A549 (cell line): ENCODE measurements around the gene POMT1. TPM values are rescaled to one million over a fixed set of nuclear protein-coding genes. Genes with fewer than 3 reads are reported as not detected.

Source experiments
- ATAC-seq, 2 experiments: fragments of 200-7000 bp in 1 of 2; fragments of >200 bp in 1 of 2; cut with Nextera tagmentation in 1 of 2; cut with Tn5 transposase in 1 of 2; 3 replicates each; pipeline versions ENCODE4 v1.8.0 to v1.9.1; 2018 to 2020; ENCODE audit warnings: mild to moderate bottlenecking in 1 of 2, moderate library complexity in 1 of 2
- CTCF ChIA-PET: fragments of 300-600 bp; sonication (Branson Sonifier 250); formaldehyde crosslinking; extraction: SDS; loops from one replicate; lab custom pipeline; 2021; ENCODE audit warnings: antibody characterized with exemption, inconsistent platforms; lab: Yijun Ruan, JAX
- POLR2A ChIA-PET: fragments of 350-600 bp; formaldehyde crosslinking; extraction: SDS; loops from one replicate; lab custom pipeline; 2021; ENCODE audit warnings: antibody characterized with exemption, inconsistent platforms; lab: Yijun Ruan, JAX
- DNase-seq, 2 experiments: peaks; one replicate each; pipeline versions ENCODE4 v3.0.0 to v3.0.0-alpha.2; 2011 to 2016; ENCODE audit warnings: low read depth in 1 of 2, low spot score in 1 of 2
- FAIRE-seq: peaks from 2 replicates; lab custom pipeline; 2011; peaks lifted over from hg19 to GRCh38; lab: Jason Lieb, UNC
- H3K27ac ChIP-seq, 2 experiments: fragments of >200 bp; sonication (Bioruptor Twin); formaldehyde crosslinking; 3 replicates each; pipeline ENCODE4 v1.5.1; 2016 to 2017
- H3K4me1 ChIP-seq: fragments of >200 bp; sonication (Bioruptor Twin); formaldehyde crosslinking; 3 replicates; pipeline ENCODE4 v1.6.1; 2016
- H3K4me2 ChIP-seq: fragments of >200 bp; sonication (Bioruptor Twin); formaldehyde crosslinking; 3 replicates; pipeline ENCODE4 v1.6.1; 2016
- H3K4me3 ChIP-seq: fragments of >200 bp; sonication (Bioruptor Twin); formaldehyde crosslinking; 3 replicates; pipeline ENCODE4 v1.5.1; 2016
- H3K9me3 ChIP-seq: fragments of >200 bp; sonication (Bioruptor Twin); formaldehyde crosslinking; 3 replicates; pipeline ENCODE4 v1.6.1; 2016
- ATOH8 ChIP-seq: fragments of 250-450 bp; sonication (Bioruptor Pico); IDR thresholded peaks from 2 replicates; pipeline ENCODE4 v1.5.0; 2020; ENCODE audit warnings: low read depth, mild to moderate bottlenecking, moderate library complexity
- BCL3 ChIP-seq: fragments of >200 bp; sonication (Bioruptor Twin); formaldehyde crosslinking; IDR thresholded peaks from 3 replicates; pipeline ENCODE4 v1.6.1; 2016
- CEBPB ChIP-seq, 2 experiments: fragments of >200 bp in 1 of 2; sonication (Bioruptor Twin) in 1 of 2; formaldehyde crosslinking in 1 of 2; IDR thresholded peaks; 2 replicates each; pipeline ENCODE4 v1.6.1; 2012 to 2016
- CHD4 ChIP-seq: fragments of 200-600 bp; sonication (generic); IDR thresholded peaks from 2 replicates; pipeline ENCODE4 v1.6.1; 2016; ENCODE audit warnings: antibody characterized with exemption, mild to moderate bottlenecking, borderline replicate concordance
- EP300 ChIP-seq, 2 experiments: fragments of >200 bp; sonication (Bioruptor Twin); formaldehyde crosslinking; IDR thresholded peaks; 2 replicates in 1 of 2; 3 replicates in 1 of 2; pipeline ENCODE4 v1.6.1; 2016 to 2017
- FOSB ChIP-seq: fragments of 250-450 bp; sonication (Bioruptor Pico); IDR thresholded peaks from 2 replicates; pipeline ENCODE4 v1.5.0; 2020; ENCODE audit warnings: mild to moderate bottlenecking, moderate library complexity
- GATA3 ChIP-seq: IDR thresholded peaks from 2 replicates; pipeline ENCODE4 v1.6.1; 2012; ENCODE audit warnings: borderline replicate concordance
- HDAC2 ChIP-seq: fragments of 200-600 bp; sonication (generic); IDR thresholded peaks from 2 replicates; pipeline ENCODE4 v1.6.1; 2016
- HES2 ChIP-seq: fragments of >200 bp; sonication (Bioruptor Twin); formaldehyde crosslinking; IDR thresholded peaks from 2 replicates; pipeline ENCODE4 v1.6.1; 2016
- HEYL ChIP-seq: fragments of 250-450 bp; sonication (Bioruptor Pico); IDR thresholded peaks from 2 replicates; pipeline ENCODE4 v1.8.0; 2021; ENCODE audit warnings: mild to moderate bottlenecking, moderate library complexity
- HMGXB4 ChIP-seq: fragments of 250-450 bp; sonication (Bioruptor Pico); IDR thresholded peaks from 2 replicates; pipeline ENCODE4 v1.5.0; 2021; ENCODE audit warnings: mild to moderate bottlenecking, moderate library complexity, borderline replicate concordance
- HOXA7 ChIP-seq: fragments of 250-450 bp; sonication (Bioruptor Pico); IDR thresholded peaks from 2 replicates; pipeline ENCODE4 v1.5.0; 2020; ENCODE audit warnings: mild to moderate bottlenecking, moderate library complexity
- KDM5A ChIP-seq: fragments of 200-600 bp; sonication (generic); IDR thresholded peaks from 2 replicates; pipeline ENCODE4 v1.6.1; 2016; ENCODE audit warnings: antibody characterized with exemption, mild to moderate bottlenecking
- MAZ ChIP-seq: fragments of 150-350 bp; IDR thresholded peaks from 2 replicates; pipeline ENCODE4 v1.6.1; 2014; ENCODE audit warnings: antibody characterized with exemption, low read depth, low read length, borderline replicate concordance
- PBX3 ChIP-seq: IDR thresholded peaks from 2 replicates; pipeline ENCODE4 v1.6.1; 2012
- POLR2A ChIP-seq: IDR thresholded peaks from 2 replicates; pipeline ENCODE4 v1.6.1; 2012; ENCODE audit warnings: mild to moderate bottlenecking, low read length
- REST ChIP-seq: fragments of 200-600 bp; sonication (generic); IDR thresholded peaks from 2 replicates; pipeline ENCODE4 v1.6.1; 2016; ENCODE audit warnings: antibody characterized with exemption, mild to moderate bottlenecking, moderate library complexity
- ZC3H11A ChIP-seq: fragments of 450-650 bp; IDR thresholded peaks from 2 replicates; pipeline ENCODE4 v1.6.1; 2014; ENCODE audit warnings: antibody characterized with exemption, mild to moderate bottlenecking
- ZNF302 ChIP-seq: fragments of 250-450 bp; sonication (Bioruptor Pico); IDR thresholded peaks from 2 replicates; pipeline ENCODE4 v1.9.0; 2021; ENCODE audit warnings: inconsistent platforms, mild to moderate bottlenecking, moderate library complexity
- ZSCAN20 ChIP-seq: fragments of 250-450 bp; sonication (Bioruptor Pico); IDR thresholded peaks from 2 replicates; pipeline ENCODE4 v1.8.0; 2022; ENCODE audit warnings: mild to moderate bottlenecking, moderate library complexity
- WGBS: methylation state at CpG from one replicate; pipeline ENCODE4 v1.1.6; 2017; ENCODE audit errors: missing lambda C conversion rate; 5-methylcytosine and 5-hydroxymethylcytosine counted together
- polyA plus RNA-seq, 4 experiments: library from polyadenylated mRNA; depleted of rRNA in 3 of 4; stranded (reverse); fragments of >200 nt; fragmentation: RNase III in 1 of 4; extraction: RNeasy Plus Mini Kit Qiagen cat#74134 plus additional on column Dnase treatment in 1 of 4; gene quantifications; 2 replicates in 3 of 4; 3 replicates in 1 of 4; pipeline ENCODE4 v1.2.3, GENCODE V29; 2011 to 2017

Gene POMT1
- polyA plus RNA-seq, 2 of the 4 experiments (the other 2 are of a cell fraction): 16.5 to 17.7 TPM

GRCh38 chr9:131534721-131535237, 32.1 kb downstream of the POMT1 start:
- ChIA-PET CTCF (interaction anchor here (2.3 kb wide), 1 partner anchor 57 kb away, joined by 7 read pairs; no protein-coding TSS in a partner anchor), POLR2A (no interaction called here)
- 79% methylated on average over 8 of the region's 8 CpGs for WGBS

GRCh38 chr9:131537946-131538345, 35.2 kb downstream of the POMT1 start:
- H3K4me1 ChIP-seq: no peaks in the 10 kb centered on the region
- peaks cover 25% of the 10 kb centered on the region for H3K9me3 ChIP-seq
- 78% methylated on average over 19 of the region's 19 CpGs for WGBS
- no peak overlapping the region for H3K4me2 ChIP-seq
- DNase-seq: no peak
- no peak for ATAC-seq
- FAIRE-seq: no peak
- CTCF ChIA-PET: interaction anchor here (0.6 to 1.8 kb wide), 2 partner anchors 9 to 49 kb away, joined by 3 to 5 read pairs; no protein-coding TSS in a partner anchor
- H3K4me3 ChIP-seq: no peak overlapping the region
- H3K27ac ChIP-seq: no peak overlapping the region
- POLR2A ChIA-PET: no interaction called here
- TF ChIP-seq HDAC2: no peak
- TF ChIP-seq HMGXB4 (CRISPR knock-in tag): no peak
- no peak for TF ChIP-seq PBX3
- TF ChIP-seq ZSCAN20 (CRISPR knock-in tag): no peak
- TF ChIP-seq KDM5A: no peak
- no peak for TF ChIP-seq HOXA7 (CRISPR knock-in tag)
- TF ChIP-seq EP300 (IDR thresholded peaks at IDR 0.05): no peak
- TF ChIP-seq ZNF302: no peak
- TF ChIP-seq CEBPB (IDR thresholded peaks at IDR 0.05): no peak
- no peak for TF ChIP-seq HES2
- TF ChIP-seq POLR2A: no peak
- TF ChIP-seq BCL3: no peak
- TF ChIP-seq MAZ: no peak
- TF ChIP-seq FOSB (CRISPR knock-in tag): no peak

More at GRCh38 chr9:131534721-131535237, 32.1 kb downstream of the POMT1 start:
- H3K27ac ChIP-seq: no peak overlapping the region
- 0 out of 3 replicates have a peak, but pooled peaks cover 8% of the 10 kb centered on the region for H3K9me3 ChIP-seq
- ATAC-seq (no peak), DNase-seq (no peak), FAIRE-seq (no peak)
- TF ChIP-seq PBX3 (no peak), REST (no peak), GATA3 (no peak), ATOH8 (CRISPR knock-in tag) (no peak), CHD4 (no peak), HEYL (CRISPR knock-in tag) (no peak), ZC3H11A (no peak), HOXA7 (CRISPR knock-in tag) (no peak)
- H3K4me2 ChIP-seq: no peak overlapping the region
- H3K4me3 ChIP-seq: no peak overlapping the region
- H3K4me1 ChIP-seq: peaks cover 10% of the 10 kb centered on the region
